UCSD-AML1 (cell line): Measurements from ENCODE around the gene DSCAML1.
"Not testable (repeated sequence)": the region's sequence is repeated elsewhere in the genome, so short reads cannot be mapped to it uniquely, and the experiment has no call there.

Source experiments
- DNase-seq: peaks from one replicate; lab custom pipeline; 2025; ENCODE audit not compliant: unreplicated experiment; lab: John Stamatoyannopoulos, UW

DSCAML1 gene

DNA sequence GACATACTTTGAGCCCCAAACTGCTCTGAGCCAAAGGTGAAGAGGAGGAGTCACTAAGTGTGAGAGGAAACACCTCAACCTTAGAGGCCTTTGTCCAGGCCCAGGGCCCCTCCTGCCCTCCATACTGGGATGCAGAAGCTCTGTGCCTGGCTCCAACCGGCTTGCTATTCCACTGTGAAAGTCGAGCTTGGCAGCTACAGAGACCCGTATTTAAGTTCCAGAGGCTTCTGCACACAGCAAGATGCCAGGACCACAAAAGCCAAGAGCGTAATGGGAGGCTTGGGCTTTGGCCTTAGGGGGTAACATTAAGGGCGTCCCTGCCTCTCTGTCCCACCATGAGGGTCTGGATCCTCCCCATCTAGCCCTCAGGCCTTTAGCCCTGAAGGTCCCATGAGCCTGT lies 31.9 kb downstream of the DSCAML1 start:
- no peak for DNase-seq

DNA sequence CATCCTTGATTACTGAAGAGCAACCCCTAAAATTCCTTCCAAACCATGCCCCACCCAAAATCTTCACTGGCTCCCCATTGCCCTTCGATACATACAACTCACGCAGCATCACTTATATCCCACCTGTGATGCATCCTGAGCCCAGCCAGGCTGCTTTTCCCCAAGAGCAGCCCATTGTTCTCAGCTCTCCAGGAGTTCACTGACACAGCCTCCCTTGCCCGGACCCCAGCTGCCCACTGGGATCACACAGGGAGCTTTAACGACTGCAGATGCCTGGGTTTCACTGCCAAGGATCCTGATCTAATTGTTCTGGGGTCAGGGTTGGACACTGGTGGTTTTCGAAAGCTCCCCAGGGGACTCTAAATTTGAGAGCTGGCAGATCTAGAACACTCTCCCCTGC lies 33.6 kb downstream of the DSCAML1 start:
- not testable (repeated sequence) for DNase-seq

DNA sequence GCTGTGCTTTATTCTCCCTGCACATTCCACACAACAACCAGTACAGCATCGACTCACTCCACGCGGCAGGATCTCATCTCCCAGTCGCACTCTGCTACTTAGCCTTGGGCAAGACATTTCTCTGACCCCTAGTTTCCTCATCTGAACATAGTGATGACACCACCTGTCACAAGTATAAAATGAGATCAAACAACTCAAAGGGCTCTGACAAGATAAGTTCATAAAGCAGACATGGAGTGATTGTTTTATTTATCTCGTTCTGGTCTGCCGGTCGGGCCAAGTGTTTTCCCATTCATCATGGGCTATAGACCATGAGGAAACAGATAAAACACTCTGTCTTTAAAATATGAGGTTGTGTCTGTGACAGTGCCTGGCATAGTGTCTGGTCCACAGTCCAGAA lies 35.0 kb downstream of the DSCAML1 start:
- no peak for DNase-seq

DNA sequence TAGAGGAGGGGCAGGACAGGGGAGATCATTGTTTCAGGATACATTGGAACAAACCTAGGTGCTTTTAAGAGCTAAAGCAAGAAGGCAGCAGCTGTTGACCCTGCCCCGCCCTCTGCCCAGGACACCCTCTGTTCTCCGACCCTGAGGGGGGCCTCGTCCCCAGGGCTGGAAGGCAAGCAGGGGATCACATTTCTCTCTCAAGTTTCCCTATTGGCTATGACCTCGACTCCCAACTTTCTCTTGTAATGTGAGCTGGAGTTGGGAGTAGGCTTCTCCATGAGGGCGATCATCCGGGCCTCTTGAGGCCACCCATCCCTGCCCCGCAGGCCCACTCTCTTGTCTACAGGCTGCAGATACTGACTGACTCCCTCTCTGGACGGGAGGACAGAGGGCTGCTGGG lies 37.7 kb downstream of the DSCAML1 start:
- no peak for DNase-seq

DNA sequence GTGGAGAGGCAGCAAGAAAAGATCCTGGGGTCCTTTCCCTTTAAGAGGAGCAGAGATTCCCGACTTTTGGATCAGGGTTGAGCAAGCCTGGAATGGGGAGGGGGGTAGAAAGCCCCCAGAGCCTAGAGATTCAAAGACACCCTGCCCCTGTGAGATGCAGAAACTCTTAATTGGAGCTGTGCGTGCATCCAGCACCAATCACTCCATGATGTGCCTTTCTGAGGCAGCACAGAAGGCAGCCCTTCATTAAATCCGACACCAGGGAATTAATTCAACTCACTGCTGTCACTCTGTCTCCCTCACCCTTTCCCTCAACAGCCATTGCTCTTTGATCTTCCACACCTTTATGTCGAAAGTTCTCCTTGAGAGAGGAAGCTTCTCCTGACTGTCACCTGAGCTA lies 43.0 kb downstream of the DSCAML1 start:
- DNase-seq = no peak

DNA sequence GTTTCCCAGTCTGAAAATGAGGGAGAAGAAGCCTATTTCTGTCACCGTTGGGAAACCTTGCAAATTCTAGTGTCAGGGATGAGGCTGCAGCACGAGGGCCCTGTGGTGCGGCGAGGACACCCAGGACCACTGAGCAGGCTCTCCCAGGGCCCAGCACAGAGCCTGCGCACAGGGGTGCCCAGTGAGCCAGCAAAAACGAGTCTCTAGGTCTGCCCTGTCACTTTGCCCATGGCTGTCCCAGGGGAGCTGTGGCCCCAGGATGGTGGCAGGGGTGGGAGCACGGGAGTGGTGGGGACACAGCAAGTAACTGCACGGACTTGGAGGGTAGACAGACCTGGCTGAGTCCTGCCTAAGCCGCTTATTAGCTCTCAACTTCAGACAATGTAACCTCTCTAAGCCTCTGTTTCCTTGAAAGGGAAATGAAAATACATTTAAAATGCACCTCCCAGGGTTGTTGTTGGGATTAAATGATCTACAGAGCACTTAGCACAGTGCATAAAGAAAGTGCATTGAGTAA lies 44.2 kb downstream of the DSCAML1 start:
- no peak for DNase-seq

DNA sequence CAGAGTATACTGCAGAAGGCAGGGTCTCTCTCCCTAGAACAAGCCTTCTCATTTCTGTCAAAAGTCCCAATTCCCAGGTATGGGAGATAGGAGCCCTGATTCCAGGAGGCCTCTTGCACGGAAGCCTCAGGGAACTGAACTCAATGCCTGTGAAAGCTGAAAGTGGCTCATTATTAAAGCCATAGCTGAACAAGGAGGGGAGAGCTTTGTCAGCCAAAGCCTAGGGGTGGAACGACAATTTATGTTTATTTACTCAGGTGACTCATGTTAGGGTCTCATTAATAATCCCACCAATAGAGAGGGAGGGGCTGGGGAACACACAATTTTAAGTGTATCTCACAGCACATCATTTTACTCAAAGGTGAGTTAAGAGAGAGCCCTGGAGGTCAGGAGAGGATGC lies 44.9 kb downstream of the DSCAML1 start:
- no peak for DNase-seq

DNA sequence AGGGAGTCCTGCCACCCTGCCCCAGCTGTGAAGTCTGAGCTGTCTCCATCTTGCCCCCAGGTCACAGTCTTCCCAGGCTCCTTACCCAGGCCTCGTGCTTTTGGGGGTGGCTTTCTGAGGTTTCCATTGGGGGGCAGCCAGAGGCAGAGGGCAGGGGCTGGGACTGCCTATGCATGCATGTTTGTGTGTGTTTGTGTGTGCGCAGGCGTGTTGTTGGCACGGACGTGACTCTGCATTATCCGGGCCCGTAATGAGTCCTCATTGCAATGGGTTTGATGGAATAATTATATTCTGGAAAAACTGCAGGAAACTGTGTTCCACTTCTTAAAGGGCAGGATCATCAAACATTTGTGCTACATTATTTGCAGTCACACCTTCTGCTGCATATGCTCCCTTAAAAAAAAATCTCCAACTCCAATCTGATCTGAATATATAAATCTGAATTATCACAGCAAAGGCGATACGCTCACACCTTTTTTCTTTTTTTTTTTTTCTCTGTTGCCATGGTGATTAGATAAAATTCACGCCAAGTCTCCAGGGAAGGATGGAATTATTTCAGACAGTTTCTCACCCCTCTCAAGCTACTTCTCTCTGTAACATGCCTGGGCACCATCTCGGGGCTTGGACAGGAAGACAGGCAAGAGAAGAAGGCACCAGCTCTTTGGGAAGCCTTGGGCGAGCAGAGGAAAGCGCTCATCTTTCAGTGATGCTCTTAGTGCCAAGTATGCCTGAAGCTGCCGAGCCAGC lies 45.9 kb downstream of the DSCAML1 start:
- no peak for DNase-seq

DNA sequence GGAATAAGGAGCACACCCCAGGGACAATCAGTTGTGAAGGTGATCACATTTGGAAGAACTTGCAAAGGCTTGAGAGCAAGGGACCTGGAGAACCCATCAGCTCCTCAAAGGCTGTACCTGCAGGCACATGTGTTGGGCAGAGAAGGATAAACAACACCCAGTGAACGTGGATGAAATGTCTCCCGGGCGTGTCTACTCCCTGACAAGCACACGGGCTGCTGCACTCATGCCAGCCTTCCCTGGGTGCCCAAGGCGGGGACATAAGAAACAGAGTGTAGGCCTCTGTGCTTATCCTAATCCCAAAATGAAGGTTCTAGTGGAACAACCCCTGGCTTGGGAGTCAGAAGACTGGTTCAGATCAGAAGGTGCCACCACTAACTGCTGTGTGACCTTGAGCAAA lies 46.7 kb downstream of the DSCAML1 start:
- no peak for DNase-seq

DNA sequence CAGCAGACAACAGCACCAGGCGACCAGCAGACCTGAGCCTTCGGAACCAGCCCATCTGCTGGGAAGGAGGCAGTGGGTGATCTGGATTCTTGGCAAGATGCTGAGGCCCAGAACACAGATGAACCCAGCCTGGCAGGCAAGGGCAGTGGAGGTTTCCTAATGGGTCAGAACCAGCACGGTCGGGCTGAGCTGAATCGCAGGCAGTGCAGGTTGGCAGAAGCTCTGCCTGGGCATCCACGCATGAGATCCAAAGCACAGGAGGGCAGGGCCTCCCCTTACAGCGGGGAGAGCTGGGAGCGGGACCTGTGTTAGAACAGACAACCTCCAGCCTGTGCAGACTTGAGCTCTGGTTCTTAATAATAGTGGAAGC lies 47.5 kb downstream of the DSCAML1 start:
- no peak for DNase-seq

DNA sequence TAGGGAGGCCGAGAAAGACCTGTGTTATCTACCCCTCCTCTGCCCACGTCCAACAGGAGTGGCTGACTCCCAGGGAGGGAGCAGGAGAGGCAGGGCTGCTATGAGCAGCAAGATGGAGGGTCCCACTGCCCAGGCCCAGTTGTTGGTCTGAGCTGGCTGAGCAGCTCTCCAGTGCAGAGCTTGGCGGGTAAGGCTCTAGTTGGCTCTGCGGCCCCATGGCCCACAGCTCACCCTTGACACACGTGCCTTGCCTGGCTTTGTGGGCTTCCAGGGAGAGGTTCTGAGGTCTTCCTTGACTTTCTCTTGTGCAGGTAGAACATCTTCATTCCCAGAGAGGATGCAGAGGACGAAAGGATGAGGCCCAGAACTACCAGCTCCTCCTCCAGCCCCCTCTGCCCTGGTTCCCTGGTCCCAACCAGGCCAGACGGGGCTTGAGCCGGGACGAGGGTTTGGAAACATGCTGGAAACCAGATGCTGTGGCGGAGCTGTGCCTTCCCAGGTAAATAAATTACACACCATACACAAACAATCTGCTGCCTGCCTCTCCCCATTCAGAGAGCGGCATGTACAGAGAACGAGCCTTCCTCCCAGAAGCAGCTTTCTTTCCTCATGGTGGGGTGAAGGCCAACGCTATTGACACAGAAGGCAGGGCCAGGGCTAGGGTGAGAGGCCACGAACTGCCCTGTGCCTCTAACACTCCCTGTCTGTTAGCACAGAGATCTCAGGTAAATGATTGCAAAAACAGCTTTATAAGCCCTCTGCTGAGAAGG lies 48.1 kb downstream of the DSCAML1 start:
- DNase-seq = no peak

DNA sequence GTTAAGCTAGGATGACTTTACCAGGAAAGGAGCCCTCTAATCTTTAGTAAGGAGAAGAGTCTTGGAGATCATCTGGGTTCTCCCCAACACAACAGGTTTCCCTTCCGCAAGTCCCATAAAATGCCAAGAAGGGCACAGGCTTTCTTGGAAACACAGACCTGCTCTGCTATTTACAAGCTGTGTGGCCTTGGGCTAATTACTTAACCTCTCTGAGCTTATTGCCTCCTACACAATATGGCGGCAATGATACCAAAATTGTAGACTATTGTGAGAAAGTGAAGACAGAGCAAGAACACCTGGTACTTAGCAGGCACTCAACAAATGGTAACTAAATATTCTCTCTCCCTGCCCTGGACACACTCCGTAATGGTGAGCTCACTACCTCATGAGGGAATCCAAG lies 49.1 kb downstream of the DSCAML1 start:
- DNase-seq = no peak

DNA sequence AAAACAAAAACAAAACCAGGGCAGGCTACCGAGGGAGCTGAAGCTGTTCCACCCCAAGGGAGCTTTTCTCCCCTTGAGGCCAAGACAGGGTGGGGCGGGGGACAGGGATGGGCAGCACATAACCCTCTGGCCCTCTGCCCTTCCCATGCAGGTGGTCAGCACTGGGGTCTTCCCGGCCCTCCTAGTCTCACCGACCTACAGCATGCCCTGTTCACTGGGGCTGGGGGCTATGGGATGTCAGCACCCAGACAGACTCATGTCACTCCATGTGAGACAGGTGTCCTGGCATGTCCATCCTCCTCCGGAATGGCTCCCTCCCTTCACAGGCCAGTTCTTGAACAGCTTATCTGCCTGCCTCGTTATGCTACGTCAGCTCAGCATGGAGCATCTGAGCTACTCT lies 51.7 kb downstream of the DSCAML1 start:
- no peak for DNase-seq

DNA sequence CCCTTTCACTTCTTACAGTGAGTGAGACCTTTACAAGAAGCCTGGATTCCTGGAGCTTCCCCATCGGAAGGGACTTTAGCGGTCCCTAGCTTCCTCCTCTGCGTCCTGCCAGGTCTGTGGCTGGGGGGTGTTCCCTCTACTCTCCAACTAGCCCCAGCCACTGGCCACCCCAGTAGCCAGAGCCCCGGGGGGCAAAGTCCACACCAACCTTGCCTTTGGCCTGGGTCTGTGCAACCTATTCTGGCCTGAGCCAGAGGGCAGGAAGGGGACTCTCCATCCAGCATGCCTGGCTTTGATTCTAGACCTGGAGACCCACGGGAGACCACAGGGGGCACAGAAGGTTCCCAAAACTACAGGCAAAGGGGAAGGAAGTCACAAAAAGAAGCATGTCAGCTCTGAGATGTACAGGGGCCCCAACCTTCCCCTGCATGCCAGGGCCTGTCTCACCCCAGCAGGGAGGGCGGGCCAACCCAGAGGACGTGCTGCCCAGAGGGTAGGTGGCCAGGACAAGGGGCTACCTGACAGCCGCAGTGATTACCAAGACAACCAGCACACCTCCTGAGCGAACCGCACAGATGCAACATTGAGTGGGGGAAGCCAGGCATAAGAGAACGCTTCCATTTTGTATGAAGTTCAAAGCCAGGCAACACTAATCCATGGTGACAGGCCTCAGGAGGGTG lies 52.4 kb downstream of the DSCAML1 start:
- DNase-seq = no peak

DNA sequence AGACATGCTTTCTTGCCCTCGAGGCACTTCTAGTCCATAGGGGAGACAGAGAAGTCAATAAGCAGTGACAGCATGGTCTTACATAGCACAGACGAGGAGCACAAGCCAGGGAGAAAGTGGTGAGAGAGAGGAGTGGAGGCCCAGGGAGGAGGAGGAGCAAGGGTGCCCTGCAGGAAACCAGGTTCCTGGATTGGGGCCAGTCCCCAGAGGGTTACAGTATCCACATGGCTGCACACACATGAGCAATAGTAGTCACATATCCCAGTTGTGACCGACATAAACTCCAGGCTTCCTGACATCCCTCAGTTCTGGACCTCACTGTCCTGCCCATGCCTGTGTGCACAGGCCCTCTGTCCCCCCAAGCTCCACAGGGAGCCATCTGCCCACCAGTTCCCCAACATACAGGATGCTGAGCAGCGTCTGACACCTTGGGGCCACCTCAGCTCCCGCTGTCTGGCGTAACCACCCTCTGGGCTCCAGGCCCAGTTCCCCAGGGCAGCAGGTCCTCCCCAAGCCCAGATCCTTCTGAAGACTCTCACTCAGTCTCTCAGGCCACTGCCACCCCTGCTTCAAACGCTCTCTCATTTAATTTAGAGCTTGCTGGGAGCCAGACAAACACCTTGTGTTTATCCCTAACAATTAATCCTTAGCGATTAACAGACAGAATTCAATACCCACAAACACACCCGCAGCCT lies 53.7 kb downstream of the DSCAML1 start:
- DNase-seq = peak; percentile 26

DNA sequence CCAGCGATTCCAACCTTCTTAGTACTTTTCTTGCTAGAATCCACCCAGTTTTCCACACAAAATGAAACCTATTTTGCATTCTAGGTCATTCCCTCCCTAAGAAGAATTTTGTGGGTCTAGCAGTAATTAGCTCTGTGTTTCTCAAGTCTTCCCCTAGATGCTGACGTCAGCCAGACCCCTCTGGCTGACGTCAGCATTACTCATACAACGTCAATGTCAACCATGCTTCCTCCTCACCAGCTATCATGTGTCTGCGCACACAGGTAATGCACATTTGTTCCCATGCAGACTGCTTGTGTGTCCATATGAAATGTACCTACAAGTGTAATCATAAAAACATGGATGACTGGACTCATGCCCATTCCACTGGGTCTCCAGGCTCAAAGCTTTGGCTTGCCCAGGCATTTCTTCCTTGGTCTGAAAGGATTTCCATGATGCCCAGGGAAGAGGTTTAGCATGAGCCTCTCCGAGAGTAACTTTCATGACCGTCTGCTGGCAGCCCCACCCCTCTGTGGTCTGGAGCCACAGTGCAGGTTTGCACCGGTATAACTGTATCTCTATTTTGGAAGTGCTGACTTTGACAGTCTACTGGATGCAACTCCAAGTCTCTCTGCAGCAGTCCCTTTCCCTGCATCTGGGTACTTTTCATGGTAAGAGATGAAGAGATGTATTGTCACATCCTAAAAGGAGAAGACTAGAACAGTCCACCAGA lies 58.6 kb downstream of the DSCAML1 start:
- no peak for DNase-seq

DNA sequence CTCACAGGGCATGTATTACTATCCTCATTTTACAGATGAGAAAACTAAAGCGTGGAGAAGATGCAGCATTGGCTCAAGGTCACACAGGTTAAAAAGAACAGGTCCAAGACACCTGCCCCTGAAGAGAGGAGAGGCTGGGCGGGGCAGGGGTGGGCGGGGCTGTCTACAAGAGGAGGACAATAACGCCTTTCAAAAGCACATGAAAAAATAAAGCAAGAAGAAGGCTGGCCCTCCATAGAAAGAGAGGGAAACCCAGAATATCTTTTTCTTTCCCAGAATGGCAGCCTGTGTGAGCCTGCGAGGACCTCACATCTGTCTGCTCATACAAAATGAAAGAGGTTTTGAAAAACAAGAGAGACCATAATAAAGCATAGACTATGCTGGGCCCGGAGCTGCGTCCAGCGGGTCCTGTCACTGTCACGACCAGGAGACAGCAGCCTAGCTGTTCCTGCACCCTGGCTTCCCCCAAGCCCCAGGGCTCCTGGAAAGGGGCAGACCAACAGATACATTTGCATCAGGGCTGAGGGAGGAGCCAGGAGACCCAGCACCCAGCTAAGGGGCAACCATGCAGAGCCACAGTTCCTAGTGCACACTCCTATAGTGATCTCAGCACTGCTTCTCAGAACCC lies 61.6 kb downstream of the DSCAML1 start:
- no peak for DNase-seq

DNA sequence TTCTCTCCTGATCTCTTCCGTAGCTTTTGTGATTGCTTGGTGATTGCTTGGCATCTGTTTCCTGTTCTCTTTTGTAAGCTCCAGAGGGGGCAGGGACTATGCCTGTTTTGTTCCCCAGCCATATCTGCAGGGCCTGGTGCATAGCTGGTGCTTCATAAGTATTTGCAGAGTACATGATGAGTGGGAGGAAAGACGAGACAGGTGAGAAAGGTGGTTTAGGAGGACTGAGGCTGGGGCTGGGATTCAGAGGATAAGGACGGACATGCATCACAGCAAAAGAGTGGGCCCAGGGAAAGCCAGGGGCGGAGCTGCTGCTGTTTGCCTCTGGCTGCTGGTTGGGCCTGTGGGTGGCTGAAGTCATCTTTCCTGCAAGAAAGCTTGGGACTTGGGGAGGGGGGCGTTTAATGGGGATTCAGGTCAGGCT lies 62.4 kb downstream of the DSCAML1 start:
- no peak for DNase-seq

DNA sequence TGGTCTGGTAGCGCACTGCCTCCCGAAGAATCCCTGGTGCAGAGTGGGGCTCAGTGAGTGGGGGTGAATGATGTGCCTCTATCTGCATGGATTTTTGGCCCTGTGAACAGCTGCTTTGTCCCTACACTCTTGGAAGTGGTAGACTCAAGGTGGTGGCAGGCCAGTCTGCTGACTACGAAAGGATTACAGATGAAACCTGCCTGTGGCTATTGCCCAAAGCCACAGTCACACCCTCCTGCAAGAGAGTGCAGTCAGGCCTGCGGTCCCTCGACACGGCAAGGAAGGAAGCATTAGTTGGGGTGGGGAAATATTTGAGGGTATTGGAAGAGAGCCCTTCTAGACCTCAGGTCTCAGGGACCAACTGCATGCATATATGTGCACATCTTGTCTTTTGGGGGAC lies 63.7 kb downstream of the DSCAML1 start:
- no peak for DNase-seq

DNA sequence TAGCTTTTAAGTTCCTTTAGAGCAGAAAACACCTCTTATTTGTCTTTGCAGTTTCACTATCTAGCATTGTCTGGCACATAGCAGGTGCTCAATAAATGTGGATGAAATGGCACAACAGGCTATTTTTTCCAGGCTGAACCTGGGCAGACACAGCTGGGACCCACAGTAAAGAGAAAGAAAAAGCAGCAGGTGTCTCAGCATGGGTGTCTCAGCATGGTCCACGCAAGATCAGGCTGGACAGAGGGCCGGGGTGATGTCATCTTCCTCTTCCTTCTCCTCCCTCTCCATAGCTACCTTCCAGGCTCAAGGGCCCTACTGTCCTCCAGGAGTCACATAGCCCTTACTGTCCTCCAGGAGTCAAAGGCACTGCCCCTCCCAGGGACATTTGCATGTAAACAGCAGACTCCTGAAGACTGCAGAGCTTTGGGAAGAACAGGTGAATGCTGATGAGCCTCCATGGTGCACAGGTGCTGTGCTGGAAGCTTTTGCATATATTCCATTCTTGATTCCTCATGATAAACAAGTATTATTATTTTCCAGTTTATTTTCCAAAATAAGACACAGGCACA lies 65.2 kb downstream of the DSCAML1 start:
- DNase-seq = no peak
